ENCODE measurements around the gene ZNF821.
"Not testable (repeated sequence)": the region's sequence is repeated elsewhere in the genome, so short reads cannot be mapped to it uniquely, and the experiment has no call there.

The ZNF821 gene, protein sequence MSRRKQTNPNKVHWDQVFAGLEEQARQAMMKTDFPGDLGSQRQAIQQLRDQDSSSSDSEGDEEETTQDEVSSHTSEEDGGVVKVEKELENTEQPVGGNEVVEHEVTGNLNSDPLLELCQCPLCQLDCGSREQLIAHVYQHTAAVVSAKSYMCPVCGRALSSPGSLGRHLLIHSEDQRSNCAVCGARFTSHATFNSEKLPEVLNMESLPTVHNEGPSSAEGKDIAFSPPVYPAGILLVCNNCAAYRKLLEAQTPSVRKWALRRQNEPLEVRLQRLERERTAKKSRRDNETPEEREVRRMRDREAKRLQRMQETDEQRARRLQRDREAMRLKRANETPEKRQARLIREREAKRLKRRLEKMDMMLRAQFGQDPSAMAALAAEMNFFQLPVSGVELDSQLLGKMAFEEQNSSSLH

DNA sequence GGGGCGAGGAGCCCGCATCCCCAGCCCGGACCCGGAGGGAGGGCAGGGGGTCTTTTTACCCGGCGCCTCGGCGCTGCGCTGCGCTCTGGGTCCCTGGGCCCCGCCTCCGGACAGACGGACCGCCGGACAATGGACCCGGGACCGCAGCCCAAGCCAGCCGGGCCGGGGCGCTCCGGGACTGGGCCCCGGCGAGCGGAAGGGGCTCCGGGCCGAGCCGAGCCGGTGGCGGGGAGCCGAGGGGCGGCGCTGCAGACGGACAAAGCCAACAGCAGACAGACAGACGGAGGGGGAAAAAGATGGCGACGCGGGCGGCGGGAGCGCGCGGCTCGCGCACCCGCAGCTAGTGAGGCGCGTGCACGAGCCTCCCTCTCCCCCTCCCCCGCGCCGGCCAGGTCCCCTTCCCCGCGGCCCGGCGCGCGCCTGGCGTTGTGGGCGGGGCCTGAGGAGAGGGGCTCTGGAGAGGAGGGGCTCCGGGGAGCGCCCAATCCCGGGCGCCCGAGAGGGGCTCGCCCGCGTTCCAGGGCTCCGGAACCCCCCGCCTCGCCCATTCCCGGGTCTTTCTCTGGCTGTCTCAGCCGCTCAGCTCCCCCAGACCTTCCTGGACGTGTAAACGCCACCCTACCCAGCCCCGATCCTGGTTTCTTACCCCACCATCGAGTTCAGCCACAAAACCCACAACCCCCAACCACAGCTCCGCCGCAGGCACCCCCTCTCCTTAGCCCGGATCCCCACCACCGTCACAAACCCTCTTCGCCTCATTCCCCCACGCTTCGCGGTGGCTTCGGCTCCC is at the start of gene ZNF821:
Gene ZNF821, minus strand, starts transcription at position 334 of the 790 bp plus-strand sequence. CDS start 4,236 bp downstream, outside the sequence.
- peak; percentile 61 for DNase-seq

DNA sequence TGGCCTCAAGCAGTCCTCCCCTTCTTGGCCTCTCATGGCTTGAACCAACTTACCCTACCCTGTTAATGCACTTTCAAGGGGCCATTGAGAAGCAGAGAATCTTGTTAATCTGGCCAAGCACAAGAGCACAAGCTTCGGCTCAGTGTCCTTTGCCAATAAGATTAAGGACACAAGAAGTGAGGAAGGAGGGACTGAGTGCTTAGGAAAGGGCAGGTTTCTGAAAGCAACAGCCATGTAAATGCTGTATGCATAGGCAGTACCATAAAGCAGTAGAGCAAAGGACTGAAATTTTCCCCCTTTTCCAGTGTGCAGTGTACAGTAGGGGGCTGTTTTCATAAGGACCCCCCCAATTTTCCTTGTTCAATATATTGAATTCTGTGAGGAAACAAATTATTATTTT is 49.0 kb upstream of the ZNF821 start:
- DNase-seq: no peak

DNA sequence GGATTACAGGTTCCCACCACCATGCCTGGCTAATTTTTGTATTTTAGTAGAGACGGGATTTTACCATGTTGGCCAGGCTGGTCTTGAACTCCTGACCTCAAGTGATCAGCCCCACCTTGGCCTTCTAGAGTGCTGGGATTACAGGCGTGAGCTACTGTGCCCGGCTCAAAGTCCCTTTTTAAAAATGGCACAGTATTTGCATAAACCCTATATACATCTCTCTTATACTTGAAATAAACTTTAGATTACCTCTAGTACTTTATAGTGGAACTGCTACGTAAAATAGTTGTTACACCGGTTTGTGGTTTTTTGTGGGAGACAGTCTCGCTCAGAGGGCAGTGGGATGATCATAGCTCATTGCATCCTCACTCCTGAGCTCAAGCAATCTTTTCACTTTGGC is 47.6 kb upstream of the ZNF821 start:
- DNase-seq: no peak

DNA sequence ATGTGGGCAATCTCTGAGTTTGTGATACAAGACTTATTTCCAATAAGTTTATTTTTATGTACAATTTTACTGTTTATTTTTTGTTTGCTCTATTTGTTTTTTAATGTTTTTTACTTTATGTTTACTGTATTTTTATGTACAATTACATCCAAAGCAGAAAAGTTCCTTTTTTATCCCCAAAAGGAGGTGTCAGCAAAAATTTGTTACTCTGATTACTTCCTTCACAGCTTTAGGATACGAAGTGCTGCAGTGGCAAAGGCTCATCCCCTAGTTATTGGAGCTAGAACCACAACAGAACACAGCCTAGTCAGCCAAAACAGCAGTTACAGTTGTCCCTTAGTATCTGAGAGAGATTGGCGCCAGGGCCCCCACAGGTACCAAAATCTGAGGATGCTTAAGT is 47.0 kb upstream of the ZNF821 start:
- DNase-seq: no peak

DNA sequence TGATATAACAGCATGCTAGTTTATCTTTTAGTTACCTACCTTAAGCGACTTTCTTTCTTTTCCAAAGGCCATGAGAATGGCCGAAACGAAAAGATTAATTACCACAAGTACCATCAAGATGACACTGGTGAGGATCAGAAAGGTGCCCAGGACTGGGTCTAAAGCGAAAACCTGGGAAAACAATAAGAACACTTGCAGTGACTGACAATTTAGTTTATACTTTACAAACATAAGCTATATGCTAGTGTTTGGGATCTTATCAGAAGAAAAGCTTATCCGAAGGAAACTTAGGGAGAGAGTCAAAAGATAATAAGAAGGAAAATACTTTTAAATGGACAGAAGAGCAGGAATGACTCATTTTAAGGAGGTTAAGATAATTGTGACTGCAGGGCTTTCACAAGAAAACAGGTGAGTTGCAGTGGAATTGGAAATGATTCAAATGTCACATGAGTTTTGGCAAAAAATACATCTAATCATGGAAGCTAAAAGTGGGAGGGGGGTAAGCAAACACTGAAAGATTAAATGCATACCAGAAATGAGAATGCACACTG is 46.1 kb upstream of the ZNF821 start:
- no peak for DNase-seq

- DNase-seq: no peak
These were observed 45.1 kb upstream of the ZNF821 start for GRCh38 chr16:71929048-71929447.

DNA sequence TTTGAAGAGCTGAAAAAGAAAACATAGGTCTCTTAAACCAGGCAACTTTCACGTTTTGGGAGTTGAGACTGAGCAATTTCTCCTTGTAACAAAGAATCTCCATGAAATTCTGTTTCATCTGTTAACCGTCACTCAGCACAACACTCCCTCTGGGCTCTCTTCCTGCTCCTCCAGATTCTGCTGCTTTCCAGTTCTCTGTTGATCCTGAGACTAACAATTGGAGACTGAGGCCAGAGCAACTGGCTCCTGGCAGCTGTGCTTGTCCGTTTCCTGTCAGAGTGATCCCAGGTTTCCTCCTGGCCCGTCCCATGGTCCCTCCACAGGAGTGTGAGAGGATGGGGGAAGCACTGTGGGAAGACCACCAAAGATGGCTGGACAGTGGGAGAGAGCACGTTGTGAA is 43.8 kb upstream of the ZNF821 start:
- DNase-seq: no peak

DNA sequence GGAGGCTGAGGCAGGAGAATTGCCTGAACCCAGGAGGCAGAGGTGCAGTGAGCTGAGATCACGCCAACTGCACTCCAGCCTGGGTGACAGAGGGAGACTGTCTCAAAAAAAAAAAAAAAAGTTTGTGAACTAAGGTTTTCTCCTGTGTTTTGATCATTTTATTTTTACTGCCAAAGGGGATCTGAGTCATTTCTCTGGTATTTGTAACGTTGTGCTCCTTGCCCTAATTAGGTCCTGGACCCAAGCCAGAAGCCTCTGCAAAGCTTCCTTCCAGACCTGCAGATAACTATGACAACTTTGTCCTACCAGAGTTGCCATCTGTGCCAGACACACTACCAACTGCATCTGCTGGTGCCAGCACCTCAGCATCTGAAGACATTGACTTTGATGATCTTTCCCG is 43.4 kb upstream of the ZNF821 start:
- DNase-seq: peak; percentile 59

DNA sequence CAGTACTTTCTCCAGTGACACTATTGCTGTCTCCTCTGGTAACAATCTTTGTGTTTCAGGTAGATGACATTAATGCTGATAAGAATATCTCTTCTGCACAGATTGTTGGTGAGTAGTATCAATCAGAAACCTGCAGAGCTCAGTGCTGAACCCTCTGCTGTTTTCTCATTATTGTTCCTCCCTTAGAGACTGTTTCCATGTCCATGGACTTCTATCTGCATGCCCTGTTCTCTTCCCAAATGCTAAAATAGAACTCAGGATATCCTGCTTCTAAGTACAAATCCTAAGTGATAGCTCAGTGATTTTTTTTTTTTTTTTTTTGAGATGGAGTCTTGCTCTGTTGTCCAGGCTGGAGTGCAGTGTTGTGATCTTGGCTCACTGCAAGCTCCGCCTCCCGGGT is 40.7 kb upstream of the ZNF821 start:
- no peak for DNase-seq

GRCh38 chr16:71923941-71924690 is 40.1 kb upstream of the ZNF821 start:
- no peak for DNase-seq

GRCh38 chr16:71920658-71921057 is 36.7 kb upstream of the ZNF821 start:
- no peak for DNase-seq

- no peak for DNase-seq
These were observed 35.1 kb upstream of the ZNF821 start for GRCh38 chr16:71919035-71919434.

GRCh38 chr16:71917900-71918299 is 33.9 kb upstream of the ZNF821 start:
- DNase-seq: no peak

DNA sequence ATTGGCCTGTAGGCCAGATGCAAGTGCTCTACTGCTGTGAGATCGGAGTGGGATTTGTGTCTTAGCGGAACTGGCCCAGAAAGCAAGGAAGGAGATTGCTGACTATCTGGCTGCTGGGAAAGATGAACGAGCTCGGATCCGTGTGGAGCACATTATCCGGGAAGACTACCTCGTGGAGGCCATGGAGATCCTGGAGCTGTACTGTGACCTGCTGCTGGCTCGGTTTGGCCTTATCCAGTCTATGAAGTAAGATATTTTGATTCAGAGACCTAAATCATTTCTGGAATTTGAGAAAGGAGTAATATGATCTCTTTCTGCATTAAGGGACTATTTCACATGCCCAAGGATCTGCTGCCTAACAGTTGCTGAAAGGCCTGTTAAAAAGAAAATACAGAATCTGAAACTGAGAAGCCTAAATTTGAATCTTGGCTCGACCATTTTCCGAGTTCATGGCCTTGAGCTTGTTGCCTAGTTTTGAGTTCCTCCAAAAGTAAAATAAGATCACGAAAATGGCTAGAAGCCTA is 32.5 kb upstream of the ZNF821 start:
- no peak for DNase-seq

- DNase-seq: no peak
These were observed 31.4 kb upstream of the ZNF821 start for GRCh38 chr16:71915350-71915749.

GRCh38 chr16:71914802-71915201 is 30.8 kb upstream of the ZNF821 start:
- no peak for DNase-seq

DNA sequence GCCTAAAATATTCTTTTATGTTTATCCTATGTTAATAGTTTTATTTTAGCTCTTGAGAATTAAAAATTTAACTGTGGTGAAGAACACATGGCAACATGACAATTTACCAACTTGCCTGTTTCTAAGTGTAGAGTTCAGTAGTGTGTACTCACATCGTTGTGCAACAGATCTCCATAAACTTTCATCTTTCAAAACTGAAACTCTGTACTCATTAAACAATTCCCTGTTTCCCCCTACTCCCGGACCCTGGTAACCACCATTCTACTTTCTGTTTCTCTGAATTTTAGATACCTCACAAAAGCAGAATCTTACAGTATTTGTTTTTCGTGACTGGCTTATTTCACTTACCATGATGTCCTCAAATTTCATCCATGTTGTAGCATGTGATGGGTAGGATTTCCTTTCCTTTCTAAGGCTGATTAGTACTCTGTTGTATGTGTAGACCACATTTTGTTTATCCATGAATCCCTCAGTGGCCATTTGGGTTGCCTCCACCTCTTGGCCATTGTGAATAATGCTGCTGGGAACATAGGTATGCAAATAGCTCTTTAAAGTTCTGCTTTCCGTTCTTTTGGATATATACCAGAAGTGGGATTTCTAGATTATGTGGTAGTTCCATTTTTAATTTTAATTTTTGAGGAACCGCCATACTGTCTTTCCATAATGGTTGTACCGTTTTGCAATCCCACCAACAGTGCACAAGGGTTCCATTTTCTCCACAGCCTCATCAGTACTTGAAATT is 28.7 kb upstream of the ZNF821 start:
- DNase-seq: no peak

DNA sequence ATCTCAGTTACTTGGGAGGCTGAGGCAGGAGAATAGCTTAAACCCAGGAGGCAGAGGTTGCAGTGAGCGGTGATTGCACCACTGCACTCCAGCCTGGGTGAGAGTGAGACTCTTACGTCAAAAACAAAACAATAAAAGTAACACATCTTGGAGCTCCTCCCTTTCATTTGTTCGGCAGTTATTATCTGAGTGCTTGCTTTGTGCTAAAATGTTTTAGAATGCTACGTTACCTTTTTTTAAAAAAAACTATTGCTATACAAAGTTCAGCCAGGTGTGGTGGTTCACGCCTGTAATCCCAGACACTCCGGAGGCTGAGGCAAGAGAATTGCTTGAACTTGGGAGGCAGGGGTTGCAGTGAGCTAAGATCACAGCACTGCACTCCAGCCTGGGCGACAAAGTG is 27.1 kb upstream of the ZNF821 start:
- no peak for DNase-seq

DNA sequence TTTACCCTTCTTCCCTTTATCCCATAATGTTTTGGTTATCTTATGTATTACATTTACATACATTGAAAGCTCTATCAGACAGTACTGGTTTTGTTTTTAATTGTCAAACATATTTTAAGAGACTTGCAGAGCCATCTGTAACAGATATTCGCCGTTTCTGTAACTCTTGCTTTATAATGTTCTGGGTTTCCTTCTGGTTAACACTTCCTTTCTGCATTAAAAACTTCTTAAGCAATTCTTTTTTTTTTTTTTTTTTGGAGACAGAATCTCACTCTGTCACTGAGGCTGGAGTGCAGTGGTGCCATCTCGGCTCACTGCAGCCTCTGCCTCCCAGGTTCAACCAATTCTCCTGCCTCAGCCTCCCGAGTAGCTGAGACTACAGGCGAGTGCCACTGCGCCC is 21.8 kb upstream of the ZNF821 start:
- DNase-seq: not testable (repeated sequence)

- no peak for DNase-seq
These were observed 20.3 kb upstream of the ZNF821 start for GRCh38 chr16:71904239-71904638.

DNA sequence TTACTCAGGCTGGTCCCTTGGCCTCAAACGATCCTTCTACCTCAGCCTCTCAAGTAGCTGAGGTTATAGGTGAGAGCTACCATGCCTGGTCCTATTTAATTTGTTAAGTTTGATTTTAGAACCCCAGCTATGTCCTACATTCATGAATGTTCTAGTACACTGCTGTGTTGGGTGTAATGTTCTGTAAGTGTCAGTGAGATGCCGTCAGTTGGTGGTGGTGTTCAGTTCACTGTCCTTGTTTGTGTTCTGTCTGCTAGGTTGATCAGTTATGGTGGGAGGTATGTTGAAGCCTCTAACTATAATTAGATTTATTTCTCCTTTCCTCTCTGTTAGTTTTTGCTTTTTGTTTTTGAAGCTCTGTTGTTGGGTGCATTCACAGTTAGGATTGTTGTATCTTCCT is 19.6 kb upstream of the ZNF821 start:
- DNase-seq: no peak

Data from CD4-positive, alpha-beta T cell treated with Interleukin-4 for 4 hours (primary cell).